Right atrium auricular region (tissue), 2 donors: ENCODE measurements around the gene ACACB. TPM values are rescaled to one million over a fixed set of nuclear protein-coding genes. Genes with fewer than 3 reads are reported as not detected.

Experiments
- DNase-seq: peaks from one replicate; pipeline ENCODE4 v3.0.0-alpha.2; 2019; ENCODE audit warnings: low spot score
- H3K27ac ChIP-seq, 2 donors: fragments of 200-600 bp; sonication (generic); 1 replicate in 1 of 2; 2 replicates in 1 of 2; pipeline ENCODE4 v1.5.1; 2016 to 2019
- H3K27me3 ChIP-seq, 2 donors: fragments of 200-600 bp; sonication (generic); one replicate each; pipeline versions ENCODE4 v1.5.1 to v1.6.0; 2017 to 2019
- H3K36me3 ChIP-seq: fragments of 200-600 bp; sonication (generic); one replicate; pipeline ENCODE4 v1.5.1; 2016
- H3K4me1 ChIP-seq, 2 donors: fragments of 200-600 bp; sonication (generic); one replicate each; pipeline versions ENCODE4 v1.5.1 to v1.6.0; 2017 to 2019
- H3K4me3 ChIP-seq, 2 donors: fragments of 200-600 bp; sonication (generic); 1 replicate in 1 of 2; 2 replicates in 1 of 2; pipeline ENCODE4 v1.5.1; 2017 to 2019; ENCODE audit warnings: mild to moderate bottlenecking in 1 of 2, moderate library complexity in 1 of 2
- H3K9me3 ChIP-seq, 2 donors: fragments of 200-600 bp; sonication (generic); one replicate each; pipeline ENCODE4 v1.5.1; 2019
- CTCF ChIP-seq, 2 donors: fragments of 200-600 bp; sonication (generic); IDR thresholded peaks; one replicate each; pipeline ENCODE4 v1.5.1; 2019; ENCODE audit warnings: antibody characterized with exemption in 2 of 2
- total RNA-seq, 2 donors: library from RNA; depleted of rRNA; stranded (reverse); fragments of >200 nt; gene quantifications; one replicate each; pipeline ENCODE4 v1.1.0, GENCODE V29; 2016

Gene ACACB
- total RNA-seq, 2 donors from 2014 or later: 76.8 to 104 TPM

- H3K27ac ChIP-seq: no peak overlapping the region
- TF ChIP-seq CTCF (IDR thresholded peaks at IDR 0.05): no peak
- no peaks in the 10 kb centered on the region for H3K4me1 ChIP-seq
- H3K9me3 ChIP-seq: peaks cover 0 to 4% of the 10 kb centered on the region in 2 donors
- peaks cover 95% of the 10 kb centered on the region for H3K36me3 ChIP-seq
- H3K27me3 ChIP-seq: no peaks in the 10 kb centered on the region
- DNase-seq: no peak
- H3K4me3 ChIP-seq: no peak overlapping the region
These were observed 142.5 kb downstream of the ACACB start for GRCh38 chr12:109258607-109259544.

GRCh38 chr12:109259545-109259895 is 143.1 kb downstream of the ACACB start:
- H3K4me1 ChIP-seq: peaks cover 0 to 4% of the 10 kb centered on the region in 2 donors
- H3K36me3 ChIP-seq: peaks cover 95% of the 10 kb centered on the region
- no peak for DNase-seq
- no peak overlapping the region for H3K27ac ChIP-seq
- H3K4me3 ChIP-seq: no peak overlapping the region
- no peaks in the 10 kb centered on the region for H3K9me3 ChIP-seq
- no peak for TF ChIP-seq CTCF (IDR thresholded peaks at IDR 0.05)
- H3K27me3 ChIP-seq: no peaks in the 10 kb centered on the region

- Histone ChIP-seq H3K27me3 (no peaks in the 10 kb centered on the region), H3K4me3 (no peak overlapping the region), H3K27ac (no peak overlapping the region), H3K4me1 (peaks cover 0 to 4% of the 10 kb centered on the region in 2 donors), H3K36me3 (peaks cover 96% of the 10 kb centered on the region), H3K9me3 (no peaks in the 10 kb centered on the region)
- DNase-seq: no peak
- no peak for TF ChIP-seq CTCF (IDR thresholded peaks at IDR 0.05)
These were observed 144.7 kb downstream of the ACACB start for GRCh38 chr12:109261087-109261486.

- H3K4me1 ChIP-seq: peaks cover 0 to 4% of the 10 kb centered on the region in 2 donors
- H3K27me3 ChIP-seq: no peaks in the 10 kb centered on the region
- peaks cover 96% of the 10 kb centered on the region for H3K36me3 ChIP-seq
- H3K4me3 ChIP-seq: no peak overlapping the region
- TF ChIP-seq CTCF (IDR thresholded peaks at IDR 0.05): no peak
- DNase-seq: no peak
- H3K27ac ChIP-seq: no peak overlapping the region
- H3K9me3 ChIP-seq: no peaks in the 10 kb centered on the region
These were observed 145.6 kb downstream of the ACACB start for GRCh38 chr12:109261939-109262338.

- no peaks in the 10 kb centered on the region for H3K27me3 ChIP-seq
- H3K4me3 ChIP-seq: no peak overlapping the region
- H3K4me1 ChIP-seq: peaks cover 0 to 4% of the 10 kb centered on the region in 2 donors
- no peak for TF ChIP-seq CTCF (IDR thresholded peaks at IDR 0.05)
- H3K27ac ChIP-seq: no peak overlapping the region
- H3K36me3 ChIP-seq: peaks cover 90% of the 10 kb centered on the region
- no peaks in the 10 kb centered on the region for H3K9me3 ChIP-seq
- no peak for DNase-seq
These were observed 147.1 kb downstream of the ACACB start for GRCh38 chr12:109263439-109263838.
